Astrocyte of the spinal cord (primary cell): ENCODE results near the gene TAF3.

Source experiments
- DNase-seq: peaks from one replicate; pipeline ENCODE4 v3.0.0; 2011; ENCODE audit warnings: low read depth, low spot score
- H3K4me3 ChIP-seq: 2 replicates; pipeline ENCODE4 v1.5.1; 2011; ENCODE audit warnings: low read depth, mild to moderate bottlenecking, low read length, moderate library complexity
- in situ Hi-C: cut with HindIII; loops from 2 replicates; pipeline ENCODE4 v1.10.0; 2017; ENCODE audit warnings: low sequenced_read_pairs
- TF ChIP-seq, protein P1 (sequence below): IDR thresholded peaks from 2 replicates; pipeline ENCODE4 v1.5.1; 2012; ENCODE audit warnings: low read depth, mild to moderate bottlenecking, low read length, inconsistent platforms

TAF3 gene

DNA sequence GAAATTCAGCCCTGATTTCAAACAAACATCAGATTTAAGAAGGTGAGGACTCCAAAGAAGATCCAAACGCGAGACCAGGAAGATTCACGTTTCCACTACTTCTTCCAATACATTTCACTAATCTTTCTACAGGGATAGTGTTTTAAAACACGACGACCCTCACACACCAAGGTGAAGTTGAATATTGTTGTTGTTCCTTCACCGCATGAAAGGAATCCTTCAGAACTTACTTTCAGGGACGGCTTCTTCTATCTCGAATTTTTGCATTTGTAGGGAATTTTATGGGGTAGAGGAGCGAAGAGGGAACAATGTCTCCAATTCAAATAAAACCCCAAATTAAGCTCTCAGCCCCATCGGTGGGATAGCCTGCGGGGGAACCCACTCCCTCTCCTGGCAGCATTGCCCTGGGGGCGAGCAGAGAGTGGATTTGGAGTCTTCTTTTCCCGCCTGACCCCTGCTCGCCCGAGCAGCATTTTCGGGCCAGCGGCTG, 234.7 kb downstream of the TAF3 start:
- DNase-seq, result no peak
- in situ Hi-C loops, result no loop called here
- H3K4me3 ChIP-seq, result no peak overlapping the region
- TF ChIP-seq, protein P1, sequence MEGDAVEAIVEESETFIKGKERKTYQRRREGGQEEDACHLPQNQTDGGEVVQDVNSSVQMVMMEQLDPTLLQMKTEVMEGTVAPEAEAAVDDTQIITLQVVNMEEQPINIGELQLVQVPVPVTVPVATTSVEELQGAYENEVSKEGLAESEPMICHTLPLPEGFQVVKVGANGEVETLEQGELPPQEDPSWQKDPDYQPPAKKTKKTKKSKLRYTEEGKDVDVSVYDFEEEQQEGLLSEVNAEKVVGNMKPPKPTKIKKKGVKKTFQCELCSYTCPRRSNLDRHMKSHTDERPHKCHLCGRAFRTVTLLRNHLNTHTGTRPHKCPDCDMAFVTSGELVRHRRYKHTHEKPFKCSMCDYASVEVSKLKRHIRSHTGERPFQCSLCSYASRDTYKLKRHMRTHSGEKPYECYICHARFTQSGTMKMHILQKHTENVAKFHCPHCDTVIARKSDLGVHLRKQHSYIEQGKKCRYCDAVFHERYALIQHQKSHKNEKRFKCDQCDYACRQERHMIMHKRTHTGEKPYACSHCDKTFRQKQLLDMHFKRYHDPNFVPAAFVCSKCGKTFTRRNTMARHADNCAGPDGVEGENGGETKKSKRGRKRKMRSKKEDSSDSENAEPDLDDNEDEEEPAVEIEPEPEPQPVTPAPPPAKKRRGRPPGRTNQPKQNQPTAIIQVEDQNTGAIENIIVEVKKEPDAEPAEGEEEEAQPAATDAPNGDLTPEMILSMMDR, result no peak

DNA sequence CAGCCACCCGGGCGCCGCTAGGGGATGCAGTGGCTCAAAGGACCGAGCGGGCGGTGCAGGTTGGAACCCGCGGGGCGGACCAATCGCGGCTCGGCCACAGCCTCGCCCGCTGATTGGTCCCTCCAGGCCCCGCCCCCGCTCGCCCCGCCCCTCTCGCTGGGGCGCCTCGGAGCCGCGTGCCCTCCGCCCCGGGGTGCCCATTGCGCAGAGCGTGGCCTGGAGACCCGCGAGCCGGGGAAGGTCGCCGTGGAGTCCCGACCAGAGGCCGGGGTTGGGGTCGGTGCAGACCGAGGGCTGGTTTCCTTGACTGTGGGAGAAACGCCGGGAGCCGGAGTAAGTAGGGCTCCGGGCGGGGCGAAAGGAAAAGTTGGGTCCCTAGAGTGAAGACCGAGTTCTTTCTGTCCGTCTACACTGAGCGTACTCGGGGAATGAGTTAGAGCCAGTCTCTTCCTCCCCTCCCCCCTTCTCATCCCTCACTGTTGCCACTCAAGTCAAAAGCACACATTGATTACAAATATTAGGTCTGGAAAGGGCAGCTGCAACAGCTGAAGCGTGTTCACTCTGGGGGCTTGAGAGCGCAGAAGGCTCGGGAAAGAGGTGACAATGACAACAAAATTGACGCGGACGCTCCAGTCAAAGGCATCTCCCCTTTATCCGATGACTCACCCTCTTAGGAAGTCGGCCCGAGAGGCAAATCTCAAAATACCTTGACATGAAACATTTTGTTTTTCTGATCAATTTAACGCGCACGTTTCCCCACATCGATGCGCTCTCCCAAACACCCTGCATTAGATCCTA, 235.3 kb downstream of the TAF3 start:
- H3K4me3 ChIP-seq, result peak overlapping the region; percentile 42
- TF ChIP-seq, protein P1, result peak; percentile 82
- DNase-seq, result peak; percentile 67
- in situ Hi-C loops, result no loop called here

DNA sequence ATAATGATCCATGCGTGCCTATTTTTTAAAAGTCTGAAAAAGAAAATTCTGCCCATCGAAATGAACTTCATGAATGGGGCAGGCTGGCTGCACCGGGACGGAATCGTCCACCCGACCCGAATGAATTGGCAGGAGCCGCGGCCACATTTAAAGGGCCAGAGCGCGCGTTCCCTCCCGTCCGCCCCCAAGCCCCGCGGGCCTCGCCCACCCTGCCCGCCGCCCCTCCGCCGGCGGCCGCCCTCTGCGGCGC, 235.9 kb downstream of the TAF3 start:
- DNase-seq, result peak; percentile 39
- H3K4me3 ChIP-seq, result peak overlapping the region; percentile 42
- TF ChIP-seq, protein P1, result no peak
- in situ Hi-C loops, result no loop called here

DNA sequence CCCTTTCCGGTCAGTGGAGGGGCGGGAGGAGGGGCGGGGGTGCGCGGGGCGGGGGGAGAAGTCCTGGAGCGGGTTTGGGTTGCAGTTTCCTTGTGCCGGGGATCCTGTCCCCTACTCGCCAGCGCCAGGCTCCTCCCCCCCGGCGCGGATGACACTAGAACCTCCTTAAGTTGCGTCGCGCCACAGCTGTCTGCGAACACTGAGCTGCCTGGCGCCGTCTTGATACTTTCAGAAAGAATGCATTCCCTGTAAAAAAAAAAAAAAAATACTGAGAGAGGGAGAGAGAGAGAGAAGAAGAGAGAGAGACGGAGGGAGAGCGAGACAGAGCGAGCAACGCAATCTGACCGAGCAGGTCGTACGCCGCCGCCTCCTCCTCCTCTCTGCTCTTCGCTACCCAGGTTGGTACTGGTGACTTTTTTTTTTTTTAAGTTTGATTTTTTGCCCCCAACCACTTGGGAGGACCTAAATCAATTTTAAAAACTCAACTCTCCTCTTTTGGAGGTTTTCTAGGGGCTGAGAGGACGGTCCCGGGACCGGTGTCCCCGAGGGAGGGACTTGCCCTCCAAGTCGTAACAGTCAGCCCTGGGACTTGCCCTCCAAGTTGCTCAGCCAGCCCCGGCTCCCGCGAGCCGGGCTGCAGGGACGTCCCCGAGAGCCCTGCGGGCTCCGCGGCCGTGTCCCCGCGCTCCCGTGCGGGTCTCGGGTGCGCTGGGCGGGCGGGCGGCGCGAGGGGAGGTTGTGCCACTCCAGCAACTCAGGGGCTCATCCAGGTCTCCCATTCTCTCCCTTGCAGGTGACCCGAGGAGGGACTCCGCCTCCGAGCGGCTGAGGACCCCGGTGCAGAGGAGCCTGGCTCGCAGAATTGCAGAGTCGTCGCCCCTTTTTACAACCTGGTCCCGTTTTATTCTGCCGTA, 236.4 kb downstream of the TAF3 start, which contains the start of gene GATA3:
Gene GATA3 (plus strand): TSS at position 195 of the 914 bp plus-strand sequence. CDS start 968 bp downstream, outside the sequence.
- H3K4me3 ChIP-seq, result peak within 1 kb of the TSS; percentile 45
- DNase-seq, result peak; percentile 63
- in situ Hi-C loops, result no loop called here
- TF ChIP-seq, protein P1, result no peak

DNA sequence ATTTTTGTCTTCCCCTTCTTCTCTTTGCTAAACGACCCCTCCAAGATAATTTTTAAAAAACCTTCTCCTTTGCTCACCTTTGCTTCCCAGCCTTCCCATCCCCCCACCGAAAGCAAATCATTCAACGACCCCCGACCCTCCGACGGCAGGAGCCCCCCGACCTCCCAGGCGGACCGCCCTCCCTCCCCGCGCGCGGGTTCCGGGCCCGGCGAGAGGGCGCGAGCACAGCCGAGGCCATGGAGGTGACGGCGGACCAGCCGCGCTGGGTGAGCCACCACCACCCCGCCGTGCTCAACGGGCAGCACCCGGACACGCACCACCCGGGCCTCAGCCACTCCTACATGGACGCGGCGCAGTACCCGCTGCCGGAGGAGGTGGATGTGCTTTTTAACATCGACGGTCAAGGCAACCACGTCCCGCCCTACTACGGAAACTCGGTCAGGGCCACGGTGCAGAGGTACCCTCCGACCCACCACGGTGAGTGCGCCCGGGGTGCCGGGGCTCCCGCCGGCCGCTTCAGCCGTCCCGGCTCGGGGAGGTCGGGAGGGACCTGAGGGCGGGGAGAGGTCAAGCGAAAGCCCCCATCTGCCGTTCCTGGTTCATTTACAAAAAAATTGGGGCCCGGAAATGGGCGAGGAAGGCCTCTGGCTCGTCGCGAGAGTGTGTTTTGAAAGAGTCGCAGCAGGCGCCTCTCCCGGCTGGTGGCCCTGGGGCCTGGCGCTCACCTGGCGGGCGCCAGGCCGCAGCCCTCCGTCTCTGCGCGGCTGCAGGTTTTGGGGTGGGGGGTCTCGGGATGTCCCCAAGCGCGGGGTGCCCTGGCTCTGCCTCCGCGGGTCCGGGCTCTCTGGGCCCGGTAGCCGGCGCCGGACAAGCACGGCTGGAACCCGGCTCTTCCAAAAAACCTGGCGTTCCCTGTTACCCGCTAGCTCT, 237.4 kb downstream of the TAF3 start:
- in situ Hi-C loops, result no loop called here
- peak overlapping the region; percentile 45 for H3K4me3 ChIP-seq
- TF ChIP-seq, protein P1, result no peak
- DNase-seq, result no peak

DNA sequence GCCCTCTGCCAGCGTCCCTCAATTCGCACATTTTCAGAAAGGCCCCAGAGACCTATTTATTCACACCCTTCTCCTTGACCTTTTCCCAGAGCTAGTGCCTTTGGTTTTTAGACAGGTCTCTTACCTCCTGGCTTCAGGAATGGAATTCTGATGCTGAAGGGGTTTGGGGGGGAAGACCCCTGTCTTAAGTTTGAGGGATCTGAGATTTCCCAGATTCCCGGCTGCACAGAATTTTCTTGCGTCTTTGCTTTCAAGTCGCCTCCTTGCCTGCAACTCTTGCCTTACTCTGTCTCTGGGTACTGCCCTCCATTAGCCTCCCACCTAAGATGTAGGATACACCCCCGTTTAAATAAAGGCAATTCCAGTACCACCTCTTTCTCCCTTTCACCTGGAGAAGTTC, 238.1 kb downstream of the TAF3 start:
- TF ChIP-seq, protein P1, result no peak
- in situ Hi-C loops, result no loop called here
- H3K4me3 ChIP-seq, result peak overlapping the region; percentile 45
- no peak for DNase-seq
